Lower leg skin (tissue), 3 donors: Measurements from ENCODE around the gene HSFX1.
"Not testable (repeated sequence)": the region's sequence is repeated elsewhere in the genome, so short reads cannot be mapped to it uniquely, and the experiment has no call there.

Experiments
- POLR2A ChIP-seq, 2 donors: fragments of 450-650 bp; IDR thresholded peaks; one replicate each; pipeline ENCODE4 v1.6.1; 2016 to 2017; ENCODE audit warnings: antibody characterized with exemption in 2 of 2, mild to moderate bottlenecking in 1 of 2, moderate library complexity in 1 of 2
- TF ChIP-seq, protein P1 (sequence below), 3 donors: fragments of 450-650 bp; IDR thresholded peaks; one replicate each; pipeline ENCODE4 v1.5.1; 2016; ENCODE audit warnings: antibody characterized with exemption in 3 of 3, mild to moderate bottlenecking in 3 of 3, moderate library complexity in 2 of 3

DNA sequence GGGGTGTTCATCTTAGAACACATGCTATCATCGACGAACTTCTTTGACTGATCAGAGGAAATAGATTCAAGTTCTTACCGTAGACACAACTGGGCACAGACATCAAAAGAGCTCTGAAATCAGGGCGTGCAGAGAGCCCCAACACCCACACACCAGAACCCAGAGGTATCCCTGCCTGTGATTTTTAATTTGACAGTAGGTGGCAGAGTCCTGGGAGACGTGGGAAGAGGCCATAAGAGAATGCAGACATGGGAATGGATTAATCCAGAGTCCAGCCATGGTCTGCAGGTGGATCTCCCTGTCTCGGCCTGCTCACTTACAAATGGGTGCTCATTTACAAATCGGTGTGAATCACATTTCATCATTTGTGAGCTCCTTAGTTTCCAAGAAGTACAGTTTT is 4.1 kb downstream of the HSFX1 start:
- TF ChIP-seq, protein P1, sequence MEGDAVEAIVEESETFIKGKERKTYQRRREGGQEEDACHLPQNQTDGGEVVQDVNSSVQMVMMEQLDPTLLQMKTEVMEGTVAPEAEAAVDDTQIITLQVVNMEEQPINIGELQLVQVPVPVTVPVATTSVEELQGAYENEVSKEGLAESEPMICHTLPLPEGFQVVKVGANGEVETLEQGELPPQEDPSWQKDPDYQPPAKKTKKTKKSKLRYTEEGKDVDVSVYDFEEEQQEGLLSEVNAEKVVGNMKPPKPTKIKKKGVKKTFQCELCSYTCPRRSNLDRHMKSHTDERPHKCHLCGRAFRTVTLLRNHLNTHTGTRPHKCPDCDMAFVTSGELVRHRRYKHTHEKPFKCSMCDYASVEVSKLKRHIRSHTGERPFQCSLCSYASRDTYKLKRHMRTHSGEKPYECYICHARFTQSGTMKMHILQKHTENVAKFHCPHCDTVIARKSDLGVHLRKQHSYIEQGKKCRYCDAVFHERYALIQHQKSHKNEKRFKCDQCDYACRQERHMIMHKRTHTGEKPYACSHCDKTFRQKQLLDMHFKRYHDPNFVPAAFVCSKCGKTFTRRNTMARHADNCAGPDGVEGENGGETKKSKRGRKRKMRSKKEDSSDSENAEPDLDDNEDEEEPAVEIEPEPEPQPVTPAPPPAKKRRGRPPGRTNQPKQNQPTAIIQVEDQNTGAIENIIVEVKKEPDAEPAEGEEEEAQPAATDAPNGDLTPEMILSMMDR (IDR thresholded peaks at IDR 0.05), result not testable (repeated sequence)
- not testable (repeated sequence) for TF ChIP-seq POLR2A (IDR thresholded peaks at IDR 0.05)
